GM12801 (cell line): ENCODE measurements around the gene PPP1R16B.

Source experiments
- TF ChIP-seq, protein P1 (sequence below): IDR thresholded peaks from one replicate; pipeline ENCODE4 v1.5.1; 2011; ENCODE audit warnings: control low read depth; ENCODE audit not compliant: insufficient read length; ENCODE audit errors: extremely low read depth

PPP1R16B gene

DNA sequence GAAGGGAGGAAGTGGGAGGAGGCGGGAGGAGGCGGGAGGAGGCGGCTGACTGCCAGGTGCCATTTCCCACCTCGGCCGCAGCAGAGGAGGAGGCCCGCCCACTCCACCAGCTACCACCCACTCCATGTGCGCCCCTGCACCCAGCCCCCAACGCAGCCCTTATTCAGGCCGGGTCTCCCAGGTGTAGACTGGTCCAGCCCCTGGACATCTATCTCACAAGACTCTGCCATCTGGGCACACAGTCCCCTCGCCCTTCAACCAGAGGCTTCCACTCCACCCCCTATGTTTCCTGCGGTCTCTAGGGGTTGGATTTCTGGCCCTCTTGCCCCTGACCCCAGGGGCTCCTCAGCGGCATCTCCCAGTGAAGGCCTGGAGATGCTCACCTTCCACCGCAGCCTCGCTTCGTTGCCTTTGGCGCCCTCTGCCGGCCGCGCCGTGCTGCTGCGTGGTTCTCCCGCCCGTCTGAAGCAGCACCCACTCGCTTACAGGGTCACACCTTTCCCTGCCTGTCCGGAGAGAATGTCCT, 88.1 kb downstream of the PPP1R16B start:
- TF ChIP-seq, protein P1, sequence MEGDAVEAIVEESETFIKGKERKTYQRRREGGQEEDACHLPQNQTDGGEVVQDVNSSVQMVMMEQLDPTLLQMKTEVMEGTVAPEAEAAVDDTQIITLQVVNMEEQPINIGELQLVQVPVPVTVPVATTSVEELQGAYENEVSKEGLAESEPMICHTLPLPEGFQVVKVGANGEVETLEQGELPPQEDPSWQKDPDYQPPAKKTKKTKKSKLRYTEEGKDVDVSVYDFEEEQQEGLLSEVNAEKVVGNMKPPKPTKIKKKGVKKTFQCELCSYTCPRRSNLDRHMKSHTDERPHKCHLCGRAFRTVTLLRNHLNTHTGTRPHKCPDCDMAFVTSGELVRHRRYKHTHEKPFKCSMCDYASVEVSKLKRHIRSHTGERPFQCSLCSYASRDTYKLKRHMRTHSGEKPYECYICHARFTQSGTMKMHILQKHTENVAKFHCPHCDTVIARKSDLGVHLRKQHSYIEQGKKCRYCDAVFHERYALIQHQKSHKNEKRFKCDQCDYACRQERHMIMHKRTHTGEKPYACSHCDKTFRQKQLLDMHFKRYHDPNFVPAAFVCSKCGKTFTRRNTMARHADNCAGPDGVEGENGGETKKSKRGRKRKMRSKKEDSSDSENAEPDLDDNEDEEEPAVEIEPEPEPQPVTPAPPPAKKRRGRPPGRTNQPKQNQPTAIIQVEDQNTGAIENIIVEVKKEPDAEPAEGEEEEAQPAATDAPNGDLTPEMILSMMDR: no peak

DNA sequence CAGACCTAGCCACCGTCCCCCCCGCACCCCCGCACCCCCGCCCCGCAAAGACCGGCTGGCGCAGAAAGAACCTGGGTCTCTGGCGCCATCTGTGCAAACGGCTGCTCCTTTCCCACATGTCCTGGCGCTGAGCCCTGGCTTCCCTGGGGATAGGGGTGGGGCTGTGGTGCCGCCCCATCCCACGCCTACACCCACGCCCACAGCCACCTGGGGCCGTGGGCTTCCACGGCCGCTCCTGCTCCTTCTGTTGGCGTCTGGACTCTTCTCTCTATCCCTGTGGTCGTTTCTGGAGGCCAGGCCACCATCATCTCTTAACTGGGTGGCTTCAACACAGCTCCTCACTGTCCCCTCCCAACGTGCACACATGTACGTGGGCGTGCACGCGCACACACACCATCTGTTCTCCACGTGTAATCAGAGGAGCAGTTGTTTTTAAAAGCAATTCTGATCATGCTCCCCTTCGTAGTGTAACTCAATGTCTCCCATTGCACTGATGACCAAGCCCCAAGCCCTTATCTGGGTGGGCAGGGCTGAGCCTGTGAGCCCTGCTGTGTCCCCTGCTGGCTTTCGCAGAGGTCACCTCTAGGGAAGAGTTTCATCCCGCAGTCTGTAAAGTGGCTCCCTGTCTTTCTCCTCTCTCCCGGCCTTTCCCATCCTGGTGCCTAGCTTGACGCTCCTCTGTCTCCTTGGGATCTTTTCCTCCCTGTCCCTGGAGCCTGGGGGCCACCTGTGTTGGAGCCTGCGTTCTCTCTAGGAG, 88.8 kb downstream of the PPP1R16B start:
- TF ChIP-seq, protein P1: no peak

DNA sequence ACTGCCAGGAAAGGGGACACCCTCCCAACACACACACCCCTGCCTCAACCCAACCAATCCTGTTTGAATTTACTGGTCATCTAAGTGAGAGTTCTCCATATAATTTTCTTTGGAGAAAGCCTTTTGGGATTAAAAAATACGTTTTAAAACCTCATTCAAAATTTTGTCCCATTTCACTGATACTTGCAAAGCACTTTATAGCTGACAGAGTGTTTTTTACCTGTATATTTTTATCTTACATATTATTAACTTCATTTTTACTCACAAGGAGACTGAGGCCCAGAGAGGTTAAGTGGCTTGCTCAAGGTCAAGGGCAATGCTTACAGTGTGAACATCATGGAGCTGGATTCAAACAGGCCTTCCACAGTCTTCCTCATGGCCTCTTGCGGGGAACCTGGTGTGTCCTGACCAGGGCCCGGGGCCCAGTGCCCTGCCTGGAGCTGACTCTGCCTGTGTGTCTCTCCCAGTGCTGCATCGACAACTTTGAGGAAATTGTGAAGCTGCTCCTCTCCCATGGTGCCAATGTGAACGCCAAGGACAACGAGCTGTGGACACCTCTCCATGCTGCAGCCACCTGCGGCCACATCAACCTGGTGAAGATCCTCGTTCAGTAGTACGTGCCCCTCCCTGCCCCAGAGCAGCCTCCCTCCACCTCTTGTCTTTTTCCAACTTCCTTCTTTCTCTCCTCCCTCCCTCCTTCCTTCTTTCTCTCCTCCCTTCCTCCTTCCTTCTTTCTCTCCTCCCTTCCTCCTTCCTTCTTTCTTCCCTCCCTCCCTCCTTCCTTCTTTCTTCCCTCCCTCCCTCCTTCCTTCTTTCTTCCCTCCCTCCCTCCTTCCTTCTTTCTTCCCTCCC, 89.8 kb downstream of the PPP1R16B start:
- TF ChIP-seq, protein P1: no peak

DNA sequence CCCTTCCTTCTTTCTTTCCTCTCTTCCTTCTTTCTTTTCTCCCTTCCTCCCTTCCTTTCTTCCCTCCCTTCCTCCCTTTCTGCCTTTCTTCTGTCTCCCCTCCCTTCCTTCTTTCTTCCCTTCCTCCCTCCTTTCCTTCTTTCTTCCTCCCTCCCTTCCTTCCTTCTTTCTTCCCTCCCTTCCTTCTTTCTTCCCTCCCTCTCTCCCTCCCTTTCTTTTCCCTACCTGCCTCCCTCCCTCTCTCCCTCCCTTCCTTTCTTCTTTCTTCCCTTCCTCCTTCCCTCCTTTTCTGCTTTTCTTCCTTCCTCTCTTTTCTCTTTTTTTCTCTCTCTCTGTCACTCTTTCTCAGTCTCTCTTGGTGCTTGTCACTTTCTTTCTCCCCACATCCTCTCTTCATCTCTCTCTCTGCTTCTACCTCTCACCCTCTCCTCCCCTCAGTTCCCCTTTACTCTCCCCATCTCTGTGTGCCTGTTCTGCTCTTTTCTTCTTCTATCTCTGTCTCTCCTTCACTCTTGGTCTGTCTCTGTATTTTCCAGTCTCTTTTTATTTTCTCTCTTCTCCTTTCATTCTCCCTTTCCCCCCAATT, 90.6 kb downstream of the PPP1R16B start:
- TF ChIP-seq, protein P1: no peak

DNA sequence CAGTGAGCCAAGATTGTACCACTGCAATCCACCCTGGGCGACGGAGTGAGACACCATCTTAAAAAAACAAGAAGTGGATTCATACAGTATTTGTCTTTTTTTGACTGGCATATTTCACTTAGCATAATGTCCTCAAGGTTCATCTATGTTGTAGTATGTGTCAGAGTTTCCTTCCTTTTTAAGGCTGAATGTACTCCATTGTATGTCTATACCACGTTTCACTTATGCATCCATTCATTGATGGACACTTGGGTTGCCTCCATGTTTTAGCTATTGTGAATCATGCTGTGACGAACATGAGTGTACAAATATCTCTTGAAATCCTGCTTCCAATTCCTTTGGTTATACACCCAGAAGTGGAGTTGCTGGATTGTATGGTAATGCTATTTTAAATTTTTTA, 91.8 kb downstream of the PPP1R16B start:
- TF ChIP-seq, protein P1: no peak

DNA sequence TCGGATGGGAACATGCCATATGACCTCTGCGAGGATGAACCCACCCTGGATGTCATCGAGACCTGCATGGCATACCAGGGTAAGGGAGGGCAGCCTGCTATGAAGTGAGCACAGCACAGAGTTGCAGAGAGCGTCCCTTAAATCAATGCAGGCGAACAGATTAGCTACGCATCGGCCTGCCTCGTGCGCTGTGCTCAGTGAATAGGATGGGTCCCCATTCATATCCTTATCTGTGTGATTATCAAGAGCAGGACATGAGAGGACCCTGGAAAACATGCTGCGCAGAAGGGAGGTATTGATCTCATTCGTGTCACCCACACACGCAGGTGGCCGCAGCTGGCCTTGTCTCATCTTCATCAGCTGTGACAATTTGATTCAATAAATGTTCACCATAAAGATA, 95.1 kb downstream of the PPP1R16B start:
- TF ChIP-seq, protein P1: no peak

DNA sequence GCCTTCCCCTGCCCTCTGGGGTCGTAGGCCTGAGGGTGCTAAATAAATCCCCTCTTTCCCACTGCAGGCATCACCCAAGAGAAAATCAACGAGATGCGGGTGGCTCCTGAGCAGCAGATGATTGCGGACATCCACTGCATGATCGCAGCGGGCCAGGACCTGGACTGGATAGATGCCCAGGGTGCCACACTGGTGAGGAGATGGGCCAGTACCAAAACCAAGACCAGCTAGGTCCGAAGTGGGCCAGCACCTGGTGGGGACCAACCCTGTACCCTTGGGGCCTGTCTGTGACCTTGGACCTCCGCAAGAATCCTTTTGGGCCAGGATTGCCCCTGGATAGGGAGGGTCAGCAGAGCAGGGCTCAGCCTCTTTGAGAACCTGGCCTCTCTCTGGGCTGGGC, 97.1 kb downstream of the PPP1R16B start:
- TF ChIP-seq, protein P1: no peak
